HuH-7 (cell line): ENCODE data around the gene C10orf71.

ENCODE experiments used
- DNase-seq: peaks from one replicate; pipeline ENCODE4 v3.0.0; 2011; ENCODE audit warnings: low spot score

C10orf71 gene

DNA sequence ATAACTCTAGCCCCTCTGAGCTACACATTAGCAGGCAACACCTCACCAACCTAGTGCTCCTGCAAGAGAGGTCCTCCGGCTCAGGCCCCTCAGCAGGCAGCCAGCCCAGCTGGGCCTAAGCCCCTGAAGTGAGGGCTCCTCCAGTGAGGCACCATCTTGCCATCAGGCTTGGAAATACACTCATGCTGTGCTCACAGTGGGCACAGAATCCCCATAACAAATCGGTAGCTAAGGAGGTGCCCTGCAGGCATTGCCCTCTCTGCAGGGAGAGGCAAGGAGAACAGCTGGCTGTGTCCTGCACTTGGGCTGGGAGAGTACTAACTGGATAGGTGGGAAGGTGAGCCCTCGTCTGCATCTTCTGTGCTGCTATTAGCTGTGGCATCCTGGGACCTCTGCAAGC lies 3.7 kb upstream of the C10orf71 start:
- no peak for DNase-seq

GRCh38 chr10:49296382-49296781 lies 2.6 kb upstream of the C10orf71 start:
- DNase-seq: no peak

DNA sequence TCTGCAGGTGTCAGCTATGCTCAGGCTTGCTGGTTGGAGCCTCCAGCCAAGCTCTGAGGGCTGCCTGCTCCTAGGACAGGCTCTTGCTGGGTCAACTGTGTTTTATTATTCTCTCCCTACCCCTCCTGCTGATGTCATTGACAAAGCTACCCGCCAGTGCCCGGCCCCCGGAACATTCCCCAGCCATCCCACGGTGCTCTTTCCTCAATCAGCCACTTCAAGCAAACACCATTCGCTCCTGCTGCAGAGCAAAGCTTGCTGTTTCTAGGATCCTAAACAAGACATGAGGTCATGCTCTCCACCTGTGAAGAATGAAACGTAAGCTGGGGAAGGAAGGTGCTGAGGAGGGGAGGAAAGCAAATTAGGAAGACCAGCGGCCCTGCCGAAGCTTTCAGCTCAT lies 2.1 kb upstream of the C10orf71 start:
- DNase-seq: no peak

- no peak for DNase-seq
Measured at GRCh38 chr10:49297818-49298670, 926 bp upstream of the C10orf71 start.

DNA sequence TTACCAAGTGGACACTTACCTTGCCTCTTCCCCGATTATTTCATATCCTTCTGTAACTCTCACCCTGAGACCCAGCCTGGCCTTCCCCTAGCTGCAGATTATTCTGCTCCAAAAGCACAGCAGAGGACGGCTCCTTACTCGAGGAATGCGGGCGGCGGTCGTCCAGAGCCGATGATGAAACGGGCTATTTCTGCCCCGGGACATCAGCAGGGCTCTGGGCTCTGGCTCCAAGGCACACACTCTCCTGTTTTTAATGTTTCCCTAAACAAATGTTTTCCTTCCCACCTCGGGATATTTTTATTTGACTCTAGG lies 343 bp upstream of the C10orf71 start:
- no peak for DNase-seq

- no peak for DNase-seq
Measured at GRCh38 chr10:49299816-49300139, 808 bp downstream of the C10orf71 start.

DNA sequence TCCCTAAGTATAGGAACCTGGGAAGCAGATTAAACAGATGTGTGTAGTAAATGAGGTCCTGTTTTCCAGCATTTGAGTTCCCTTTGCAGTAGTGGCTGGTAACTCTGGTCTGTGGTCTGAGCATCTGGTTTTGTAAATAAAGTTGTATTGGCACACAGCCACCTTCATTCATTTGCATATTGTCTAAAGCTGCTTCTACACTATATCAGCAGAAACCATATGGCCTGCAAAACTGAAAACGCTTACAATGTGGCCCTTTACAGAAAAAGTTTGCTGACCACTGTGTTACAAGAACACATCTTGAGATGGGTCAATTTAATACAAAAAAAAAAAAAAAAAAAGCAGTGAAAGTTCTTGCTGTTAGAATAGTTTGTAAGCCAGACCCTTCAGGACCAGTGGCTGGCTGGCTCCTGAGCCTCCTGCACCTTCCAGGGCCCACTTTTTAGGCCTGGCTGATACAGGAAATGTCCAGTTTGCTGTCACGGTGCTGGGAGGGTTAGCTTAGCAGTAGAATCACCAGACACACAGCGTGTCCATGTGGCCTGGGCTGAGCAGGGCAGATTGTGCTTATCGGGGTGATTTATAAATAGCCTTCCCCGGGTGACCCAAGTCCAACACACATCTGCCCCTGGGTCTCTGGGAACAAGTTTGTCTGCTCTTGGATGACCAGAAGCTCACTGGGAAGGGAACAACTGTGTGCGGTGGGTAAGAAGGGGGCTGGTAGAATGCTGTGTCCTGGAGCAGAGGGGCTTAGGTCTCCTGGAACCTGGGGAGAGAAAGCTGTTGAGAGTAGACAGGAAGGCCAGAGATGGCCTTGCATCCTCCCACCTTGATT lies 1.4 kb downstream of the C10orf71 start:
- DNase-seq: no peak

- DNase-seq: no peak
Measured at GRCh38 chr10:49301302-49301701, 2.3 kb downstream of the C10orf71 start.

- no peak for DNase-seq
Measured at GRCh38 chr10:49302088-49302487, 3.1 kb downstream of the C10orf71 start.

DNA sequence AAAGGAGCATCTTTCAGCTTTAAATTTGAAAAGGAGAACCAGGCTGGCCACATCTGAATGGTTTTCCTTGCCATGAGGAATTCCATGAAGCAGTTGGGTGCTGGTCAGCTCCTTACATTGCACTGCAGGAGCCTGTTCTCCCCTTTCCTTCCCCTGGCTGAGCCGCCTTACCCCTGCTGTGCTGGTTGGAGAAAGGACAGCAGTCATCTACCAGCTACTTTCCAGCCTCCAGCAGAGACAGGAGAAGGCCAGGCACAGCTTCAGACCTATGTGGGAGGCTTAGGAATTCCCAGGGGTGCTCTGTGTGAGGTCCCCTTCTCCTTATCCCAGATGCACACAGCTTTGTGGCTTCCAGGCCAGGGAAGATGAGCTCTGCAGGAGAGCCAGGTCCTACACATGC lies 4.7 kb downstream of the C10orf71 start:
- DNase-seq: no peak

GRCh38 chr10:49304137-49304536 lies 5.2 kb downstream of the C10orf71 start:
- no peak for DNase-seq

DNA sequence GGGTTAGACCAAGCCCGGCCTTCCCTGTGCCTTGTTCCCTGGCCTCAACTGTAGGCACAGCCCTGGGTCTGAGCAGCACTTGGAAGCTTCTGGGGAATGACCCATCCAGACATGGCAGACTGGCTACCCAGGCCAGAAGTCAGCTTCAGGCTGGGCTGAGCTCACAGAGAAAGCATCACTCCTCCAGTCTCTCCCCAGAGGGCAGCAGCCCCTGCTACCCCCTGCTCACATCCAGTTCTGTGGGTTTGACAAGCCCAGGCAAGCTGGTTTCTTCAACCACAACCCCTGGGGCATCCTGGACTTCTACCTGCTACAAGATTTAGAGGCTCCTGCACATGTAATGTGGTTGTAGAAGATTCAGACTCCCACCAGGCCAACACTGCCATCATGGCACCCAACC lies 9.0 kb downstream of the C10orf71 start:
- no peak for DNase-seq

- no peak for DNase-seq
Measured at GRCh38 chr10:49308881-49309280, 9.9 kb downstream of the C10orf71 start.

DNA sequence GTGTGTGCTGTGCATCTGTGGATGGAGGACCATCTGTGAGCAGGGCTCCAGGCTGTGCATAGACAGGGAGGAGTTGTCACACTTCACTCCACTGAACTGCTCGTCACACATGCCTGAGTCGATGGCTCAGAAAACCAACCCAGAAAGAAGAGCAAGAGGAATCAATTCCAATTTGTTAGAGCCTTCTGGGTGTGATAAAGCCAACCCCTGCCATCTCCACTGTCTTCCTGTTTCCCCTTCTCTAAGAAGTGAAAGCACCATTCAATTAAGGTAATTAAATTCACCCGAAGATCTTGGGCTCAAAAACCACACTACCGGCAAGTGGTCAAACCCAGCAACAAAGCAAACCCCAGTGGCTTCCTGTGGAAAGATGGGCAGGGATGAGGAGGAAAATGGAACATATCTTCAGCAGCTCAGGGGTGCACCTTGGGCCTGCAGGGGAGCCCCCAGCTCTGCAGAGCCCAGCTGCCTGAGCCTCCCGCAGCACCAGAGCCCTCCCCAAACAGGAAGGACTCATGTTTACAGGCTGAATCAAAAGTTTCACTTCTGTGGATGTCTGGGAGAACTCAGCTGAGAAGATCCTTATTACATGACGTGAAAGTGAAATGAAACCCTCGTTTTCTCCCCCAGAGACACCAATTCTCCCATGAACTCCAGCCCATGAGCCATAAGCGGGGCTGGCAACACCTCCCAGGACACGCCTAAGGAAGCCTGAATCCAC lies 10.9 kb downstream of the C10orf71 start:
- DNase-seq: no peak

DNA sequence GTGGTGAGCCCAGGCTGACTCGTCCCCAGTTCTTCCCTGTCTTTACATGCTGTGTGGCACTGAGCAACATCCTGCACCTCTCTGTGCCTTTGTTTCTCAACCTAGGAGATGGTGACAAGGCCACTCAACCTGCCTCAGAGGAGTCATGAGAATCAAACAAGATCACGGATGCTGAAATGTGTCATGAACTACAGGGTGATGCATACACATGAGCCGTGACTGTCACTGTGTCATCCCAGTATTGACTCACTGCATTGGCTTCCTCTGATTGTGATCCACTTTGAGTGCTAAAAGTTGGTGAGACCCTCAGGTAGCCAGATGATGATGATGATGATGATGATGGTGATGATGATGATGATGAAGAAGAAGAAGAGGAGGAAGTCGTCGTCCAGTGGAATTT lies 11.5 kb downstream of the C10orf71 start:
- no peak for DNase-seq

GRCh38 chr10:49310901-49311554 lies 12.1 kb downstream of the C10orf71 start:
- no peak for DNase-seq

DNA sequence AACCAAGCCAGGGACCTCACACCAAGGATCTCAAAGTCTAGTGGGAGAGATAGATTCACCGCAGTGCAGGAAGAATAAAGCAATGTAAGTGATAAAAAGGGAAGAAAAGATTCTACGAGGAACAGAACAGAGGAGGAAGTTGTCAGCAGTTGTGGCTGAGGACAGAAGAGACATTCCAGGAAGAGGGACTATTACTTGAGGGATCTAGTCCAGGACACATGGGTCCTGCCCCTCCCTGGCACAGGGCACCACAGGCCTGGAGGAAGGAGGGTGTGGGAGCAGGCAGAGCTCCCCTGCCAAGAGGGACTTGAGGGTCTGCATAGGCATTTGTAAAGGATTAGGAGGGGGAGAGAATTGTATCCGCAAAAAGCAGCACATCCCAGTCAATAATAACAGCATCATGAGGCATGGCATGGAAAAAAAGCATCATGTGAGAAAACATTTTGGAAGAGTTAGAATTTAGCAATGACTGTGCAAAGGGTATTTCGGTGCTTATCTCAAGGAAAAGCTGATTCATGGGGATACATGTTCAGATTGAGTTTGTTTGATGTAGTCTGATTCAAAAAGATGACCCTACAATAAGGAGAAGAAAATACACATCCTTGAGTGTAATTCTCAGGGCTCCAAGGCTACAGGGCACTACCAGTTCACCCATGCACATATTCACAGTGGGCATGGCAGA lies 12.7 kb downstream of the C10orf71 start:
- DNase-seq: no peak

DNA sequence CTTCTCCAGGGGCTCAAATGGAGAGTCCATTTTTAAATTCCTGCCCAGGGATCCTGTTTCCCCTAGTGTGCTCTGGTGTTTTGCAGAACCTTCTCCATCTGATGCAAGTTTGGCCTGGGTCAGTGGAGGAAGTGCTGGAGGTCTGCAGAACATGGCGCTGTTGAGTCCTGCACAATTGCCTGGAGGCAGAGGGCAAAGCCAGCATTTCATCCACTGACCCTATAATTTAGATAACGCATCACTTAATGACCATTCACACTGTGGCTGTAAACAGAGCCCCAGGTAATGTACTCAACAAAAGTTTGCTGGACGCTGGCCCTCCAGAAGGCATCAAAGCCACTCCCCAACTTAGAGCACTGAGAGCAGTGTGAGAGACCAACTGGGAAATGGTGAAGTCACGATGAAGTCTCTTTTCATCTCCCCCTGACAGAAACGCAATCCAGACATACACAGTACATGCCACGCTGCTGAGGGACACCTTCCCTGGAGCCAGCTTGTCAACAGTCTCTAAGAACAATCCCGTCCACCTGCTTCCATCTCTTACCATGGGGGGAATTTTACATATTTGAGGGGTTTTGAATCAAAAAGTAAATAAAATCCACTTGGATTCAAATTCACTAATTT lies 13.4 kb downstream of the C10orf71 start:
- DNase-seq: no peak

- no peak for DNase-seq
Measured at GRCh38 chr10:49313501-49314070, 14.6 kb downstream of the C10orf71 start.

DNA sequence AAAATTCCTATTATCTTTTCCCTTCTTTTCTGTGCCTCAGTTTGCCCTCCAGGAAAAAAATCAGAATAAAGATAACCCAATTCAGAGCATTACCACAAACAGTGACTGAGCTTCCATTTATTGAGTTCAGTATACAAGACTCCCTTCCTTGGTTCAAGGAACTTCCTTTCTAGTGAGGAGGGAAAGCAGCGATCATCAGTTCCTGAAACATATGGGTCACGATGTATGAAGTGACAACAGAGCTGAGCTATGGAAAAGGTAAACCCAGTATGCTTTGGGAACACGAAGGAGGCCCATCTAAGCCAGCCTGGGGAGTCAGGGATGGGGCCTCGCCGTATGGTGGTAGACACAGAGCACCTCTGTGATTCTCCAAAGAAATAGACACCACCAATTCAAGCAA lies 15.8 kb downstream of the C10orf71 start:
- no peak for DNase-seq

DNA sequence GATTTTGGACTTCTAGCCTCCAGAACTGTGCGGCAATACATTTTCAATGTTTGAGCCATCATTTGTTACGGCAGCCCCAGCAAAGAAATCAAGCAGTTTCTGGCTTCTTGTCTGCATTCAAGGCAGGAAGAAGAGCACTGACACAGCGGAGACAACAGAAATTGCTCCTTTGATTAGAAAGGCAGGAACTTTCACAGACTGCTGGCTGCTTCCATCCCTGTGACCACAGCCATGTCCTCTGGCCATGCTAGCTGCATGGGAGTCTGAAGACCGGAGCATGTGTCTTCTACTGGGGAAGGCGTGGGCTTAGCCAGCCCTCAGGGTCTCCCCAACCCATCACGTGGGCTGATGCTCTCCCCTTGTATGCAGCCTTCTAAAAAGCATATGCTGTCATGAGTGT lies 19.1 kb downstream of the C10orf71 start:
- no peak for DNase-seq
